Aorta (tissue), 5 donors: ENCODE data around the gene PPME1. TPM values are rescaled to one million over a fixed set of nuclear protein-coding genes. Genes with fewer than 3 reads are reported as not detected.

Experiments
- ATAC-seq: fragments of 200-7000 bp; cut with Tn5 transposase; one replicate; pipeline ENCODE4 v1.9.1; 2022; ENCODE audit warnings: moderate library complexity; ENCODE audit not compliant: low FRiP score
- DNase-seq, 2 donors: peaks; one replicate each; pipeline ENCODE4 v3.0.0-alpha.2; 2020
- H3K27ac ChIP-seq, 2 donors: one replicate each; pipeline ENCODE4 v1.5.1; 2013; ENCODE audit warnings: low read length in 2 of 2, mild to moderate bottlenecking in 2 of 2, moderate library complexity in 2 of 2, control low read depth in 1 of 2, inconsistent platforms in 1 of 2, low read depth in 1 of 2
- H3K27me3 ChIP-seq, 2 donors: one replicate each; pipeline ENCODE4 v1.6.1; 2013; ENCODE audit warnings: control low read depth in 1 of 2, low read length in 1 of 2, mild to moderate bottlenecking in 1 of 2, moderate library complexity in 1 of 2; ENCODE audit not compliant: insufficient read depth in 2 of 2, control insufficient read depth in 1 of 2
- H3K36me3 ChIP-seq, 2 donors: one replicate each; pipeline ENCODE4 v1.6.1; 2013; ENCODE audit warnings: control low read depth in 1 of 2, low read length in 1 of 2, mild to moderate bottlenecking in 1 of 2; ENCODE audit not compliant: insufficient read depth in 2 of 2, control insufficient read depth in 1 of 2
- H3K4me1 ChIP-seq, 2 donors: one replicate each; pipeline ENCODE4 v1.6.1; 2013; ENCODE audit warnings: low read length in 2 of 2, control low read depth in 1 of 2, mild to moderate bottlenecking in 1 of 2, moderate library complexity in 1 of 2; ENCODE audit not compliant: insufficient read depth in 2 of 2, control insufficient read depth in 1 of 2
- H3K4me3 ChIP-seq, 2 donors: one replicate each; pipeline ENCODE4 v1.5.1; 2013; ENCODE audit warnings: low read length in 2 of 2, control low read depth in 1 of 2, mild to moderate bottlenecking in 1 of 2
- H3K9me3 ChIP-seq: one replicate; pipeline ENCODE4 v1.6.1; 2013; ENCODE audit warnings: mild to moderate bottlenecking, low read length; ENCODE audit not compliant: control insufficient read depth
- WGBS, 2 donors: extraction: QIAGEN DNeasy Blood & Tissue Kit; methylation state at CpG; one replicate each; pipeline ENCODE4 v1.1.7; 2013; 5-methylcytosine and 5-hydroxymethylcytosine counted together
- intact Hi-C, 2 donors: fragments of 100-400 bp; cut with DNase I; formaldehyde crosslinking; loops; one replicate each; pipeline versions ENCODE4 v1.14.2 to v1.15.0; 2022
- polyA plus RNA-seq, 2 donors: library from polyadenylated mRNA; stranded (reverse); fragments of 200-250 nt; gene quantifications; one replicate each; pipeline ENCODE4 v1.2.3, GENCODE V29; 2013
- total RNA-seq, 2 donors: library from RNA; stranded (reverse); fragmentation: NEBNext Ultra II Directional; extraction: Animal tissue kit (Norgen Biotek cat#: 25700); gene quantifications; one replicate each; pipeline ENCODE4 v1.2.1, GENCODE V29; 2021
- donor health status: healthy with polysubstance abuse.
- donor health status: Bipolar disorder and iron deficiency.
- donor health status: DM: no; HTN: no; CAD: no.
- donor health status: DM: no; HTN: no; CAD: no.
- donor health status: DM: yes; HTN: yes; CAD: no.

The PPME1 gene
- total and polyA plus RNA-seq, 4 donors = 17.2 to 43.2 (median 29.2) TPM

GRCh38 chr11:74283580-74284180 lies 112.6 kb downstream of the PPME1 start:
- ATAC-seq = no peak

GRCh38 chr11:74284466-74284865 lies 113.4 kb downstream of the PPME1 start:
- DNase-seq = no peak
- Histone ChIP-seq H3K4me3 (no peak overlapping the region), H3K27me3 (no peaks in the 10 kb centered on the region), H3K9me3 (no peaks in the 10 kb centered on the region), H3K27ac (no peak overlapping the region), H3K36me3 (no peaks in the 10 kb centered on the region), H3K4me1 (peaks cover 0 to 2% of the 10 kb centered on the region in 2 donors)
- WGBS, 2 donors = 67 to 78% methylated on average over 2 of the region's 2 CpGs
- intact Hi-C loops = no loop called here
- no peak for ATAC-seq

More at GRCh38 chr11:74283580-74284180, 112.6 kb downstream of the PPME1 start:
- 80 to 81% methylated on average over 3 of the region's 3 CpGs for WGBS, 2 donors
- intact Hi-C loops = no loop called here
- no peaks in the 10 kb centered on the region for H3K9me3 ChIP-seq
- H3K4me3 ChIP-seq = no peak overlapping the region
- H3K27me3 ChIP-seq = no peaks in the 10 kb centered on the region
- no peak overlapping the region for H3K27ac ChIP-seq
- no peaks in the 10 kb centered on the region for H3K36me3 ChIP-seq
- no peak for DNase-seq
- H3K4me1 ChIP-seq = peaks cover 0 to 2% of the 10 kb centered on the region in 2 donors

- Histone ChIP-seq H3K36me3 (no peaks in the 10 kb centered on the region), H3K9me3 (no peaks in the 10 kb centered on the region), H3K27ac (no peak overlapping the region), H3K4me1 (peaks cover 0 to 2% of the 10 kb centered on the region in 2 donors), H3K4me3 (no peak overlapping the region), H3K27me3 (no peaks in the 10 kb centered on the region)
- ATAC-seq (peak; percentile 69), DNase-seq (no peak)
- WGBS, 2 donors = 10 to 25% methylated on average over 1 of the region's 1 CpG
- intact Hi-C loops = no loop called here
Observed at GRCh38 chr11:74288161-74288560, 117.1 kb downstream of the PPME1 start.

- no peak for ATAC-seq
- WGBS, 2 donors = 75 to 80% methylated on average over 4 of the region's 4 CpGs
- H3K27ac ChIP-seq = no peak overlapping the region
- H3K4me1 ChIP-seq = peaks cover 0 to 2% of the 10 kb centered on the region in 2 donors
- no peaks in the 10 kb centered on the region for H3K36me3 ChIP-seq
- H3K4me3 ChIP-seq = no peak overlapping the region
- H3K27me3 ChIP-seq = no peaks in the 10 kb centered on the region
- intact Hi-C loops = no loop called here
- no peak for DNase-seq
- no peaks in the 10 kb centered on the region for H3K9me3 ChIP-seq
Observed at GRCh38 chr11:74288911-74289310, 117.8 kb downstream of the PPME1 start.

- H3K4me3 ChIP-seq = no peak overlapping the region
- WGBS, 2 donors = 99 to 100% methylated on average over 1 of the region's 1 CpG
- no peaks in the 10 kb centered on the region for H3K27me3 ChIP-seq
- no peaks in the 10 kb centered on the region for H3K9me3 ChIP-seq
- DNase-seq (no peak), ATAC-seq (no peak)
- H3K36me3 ChIP-seq = no peaks in the 10 kb centered on the region
- H3K27ac ChIP-seq = no peak overlapping the region
- intact Hi-C loops = no loop called here
- H3K4me1 ChIP-seq = no peaks in the 10 kb centered on the region
Observed at GRCh38 chr11:74297484-74297883, 126.4 kb downstream of the PPME1 start.

GRCh38 chr11:74299015-74299414 lies 127.9 kb downstream of the PPME1 start:
- Histone ChIP-seq H3K4me1 (no peaks in the 10 kb centered on the region), H3K9me3 (no peaks in the 10 kb centered on the region), H3K27ac (no peak overlapping the region), H3K36me3 (no peaks in the 10 kb centered on the region), H3K4me3 (no peak overlapping the region), H3K27me3 (no peaks in the 10 kb centered on the region)
- intact Hi-C loops = no loop called here
- WGBS, 2 donors = 87 to 91% methylated on average over 3 of the region's 3 CpGs
- DNase-seq (no peak), ATAC-seq (no peak)

Other genes starting within 250 kb of the PPME1 start
- gene DNAJB13, start 220.3 kb upstream of the PPME1 start, total RNA-seq = not detected
- not detected for gene DNAJB13, start 220.3 kb upstream of the PPME1 start, polyA plus RNA-seq
- 10 to 100 TPM; 27.4 to 45.4 TPM for gene UCP2, start 188.4 kb upstream of the PPME1 start, total RNA-seq
- 10 to 100 TPM in 1 of 2 donors, 1 to 10 TPM in 1; 7.3 to 44.3 TPM for gene UCP2, start 188.4 kb upstream of the PPME1 start, polyA plus RNA-seq
- gene UCP3, start 162.2 kb upstream of the PPME1 start, total RNA-seq = 1 to 10 TPM; 2.6 to 3.1 TPM
- 1 to 10 TPM in 1 of 2 donors, under 1 TPM in 1; 0.38 to 2.3 TPM for gene UCP3, start 162.2 kb upstream of the PPME1 start, polyA plus RNA-seq
- 10 to 100 TPM; 21.2 to 29.4 TPM for gene C2CD3, start 287 bp upstream of the PPME1 start, total RNA-seq
- gene C2CD3, start 287 bp upstream of the PPME1 start, polyA plus RNA-seq = 1 to 10 TPM; 7.6 to 8.9 TPM
- gene P4HA3, start 140.4 kb downstream of the PPME1 start, total RNA-seq = 1 to 10 TPM; 3.1 to 5.8 TPM
- 10 to 100 TPM in 1 of 2 donors, under 1 TPM in 1; 0.75 to 13.8 TPM for gene P4HA3, start 140.4 kb downstream of the PPME1 start, polyA plus RNA-seq
- gene PGM2L1, start 227.1 kb downstream of the PPME1 start, total RNA-seq = 10 to 100 TPM; 13.5 to 18.8 TPM
- gene PGM2L1, start 227.1 kb downstream of the PPME1 start, polyA plus RNA-seq = 1 to 10 TPM; 2.9 to 7.7 TPM